DLD1 (cell line): ENCODE measurements around the gene TOP3B.

Experiments
- in situ Hi-C: cut with HindIII; loops from 2 replicates; pipeline ENCODE4 v1.10.0; 2017; ENCODE audit warnings: low sequenced_read_pairs

The TOP3B gene

GRCh38 chr22:21982338-21982965, at the start of gene TOP3B:
TOP3B (minus strand) TSS chr22:21982787; CDS start chr22:21975709, 7,078 bp downstream.
- in situ Hi-C loops = no loop called here

- in situ Hi-C loops = loop anchor here (25.0 kb wide), 1 partner anchor 94 kb away; no protein-coding TSS in a partner anchor
Observed at GRCh38 chr22:22031183-22031945, 48.8 kb upstream of the TOP3B start.

- in situ Hi-C loops = loop anchor here (25.0 kb wide), 1 partner anchor 93 kb away; no protein-coding TSS in a partner anchor
Observed at GRCh38 chr22:22030493-22031182, 48.1 kb upstream of the TOP3B start.

GRCh38 chr22:22027955-22028354, 45.4 kb upstream of the TOP3B start:
- in situ Hi-C loops = loop anchor here (25.0 kb wide), 1 partner anchor 91 kb away; no protein-coding TSS in a partner anchor

- in situ Hi-C loops = loop anchor here (25.0 kb wide), 1 partner anchor 89 kb away; no protein-coding TSS in a partner anchor
Observed at GRCh38 chr22:22026157-22026831, 43.7 kb upstream of the TOP3B start.

GRCh38 chr22:22025320-22026156, 43.0 kb upstream of the TOP3B start:
- in situ Hi-C loops = loop anchor here (25.0 kb wide), 1 partner anchor 88 kb away; no protein-coding TSS in a partner anchor

- in situ Hi-C loops = no loop called here
Observed at GRCh38 chr22:22024440-22024839, 41.9 kb upstream of the TOP3B start.

- in situ Hi-C loops = no loop called here
Observed at GRCh38 chr22:22023581-22024137, 41.1 kb upstream of the TOP3B start.

- in situ Hi-C loops = no loop called here
Observed at GRCh38 chr22:22022947-22023534, 40.5 kb upstream of the TOP3B start.

GRCh38 chr22:22022255-22022840, 39.8 kb upstream of the TOP3B start:
- in situ Hi-C loops = no loop called here

GRCh38 chr22:22021162-22021750, 38.7 kb upstream of the TOP3B start:
- in situ Hi-C loops = no loop called here

GRCh38 chr22:22020425-22020852, 37.9 kb upstream of the TOP3B start:
- in situ Hi-C loops = no loop called here

- in situ Hi-C loops = no loop called here
Observed at GRCh38 chr22:22019659-22020424, 37.3 kb upstream of the TOP3B start.

- in situ Hi-C loops = no loop called here
Observed at GRCh38 chr22:22018825-22019658, 36.5 kb upstream of the TOP3B start.

- in situ Hi-C loops = no loop called here
Observed at GRCh38 chr22:22015631-22016030, 33.0 kb upstream of the TOP3B start.

GRCh38 chr22:22014285-22014659, 31.7 kb upstream of the TOP3B start:
- in situ Hi-C loops = no loop called here
